ENCODE results near the gene SHE. TPM values are rescaled to one million over a fixed set of nuclear protein-coding genes. Genes with fewer than 3 reads are reported as not detected.
A peak's percentile ranks its signal among the peaks of the same experiment; 100 is the strongest.
"Not testable (repeated sequence)": the region's sequence is repeated elsewhere in the genome, so short reads cannot be mapped to it uniquely, and the experiment has no call there.

Gene SHE
- polyA plus RNA-seq, 1 donor: 9.9 TPM

GRCh38 chr1:154512760-154513159, 10.5 kb upstream of the SHE start:
- DNase-seq: no peak

- no peak for DNase-seq
These were observed 1.7 kb upstream of the SHE start for GRCh38 chr1:154503898-154504297.

GRCh38 chr1:154502744-154503115, 518 bp upstream of the SHE start:
- no peak for DNase-seq

- no peak for DNase-seq
These were observed 668 bp downstream of the SHE start for GRCh38 chr1:154501423-154502065.

GRCh38 chr1:154500533-154500932, 1.7 kb downstream of the SHE start:
- DNase-seq: no peak

- DNase-seq: no peak
These were observed 2.8 kb downstream of the SHE start for GRCh38 chr1:154499446-154499845.

GRCh38 chr1:154497026-154497806, 5.0 kb downstream of the SHE start:
- no peak for DNase-seq

GRCh38 chr1:154496383-154496782, 5.8 kb downstream of the SHE start:
- no peak for DNase-seq

GRCh38 chr1:154495496-154496273, 6.5 kb downstream of the SHE start:
- DNase-seq: no peak

- no peak for DNase-seq
These were observed 8.9 kb downstream of the SHE start for GRCh38 chr1:154493276-154493675.

- DNase-seq: no peak
These were observed 10.1 kb downstream of the SHE start for GRCh38 chr1:154492115-154492514.

GRCh38 chr1:154490317-154490716, 11.9 kb downstream of the SHE start:
- DNase-seq: no peak

GRCh38 chr1:154489695-154490274, 12.4 kb downstream of the SHE start:
- no peak for DNase-seq

GRCh38 chr1:154488922-154489321, 13.3 kb downstream of the SHE start:
- no peak for DNase-seq

- DNase-seq: not testable (repeated sequence)
These were observed 15.5 kb downstream of the SHE start for GRCh38 chr1:154486756-154487155.

GRCh38 chr1:154485910-154486496, 16.2 kb downstream of the SHE start:
- no peak for DNase-seq

GRCh38 chr1:154485106-154485505, 17.1 kb downstream of the SHE start:
- DNase-seq: no peak

GRCh38 chr1:154483941-154484803, 18.0 kb downstream of the SHE start:
- no peak for DNase-seq

GRCh38 chr1:154481053-154481452, 21.2 kb downstream of the SHE start:
- DNase-seq: no peak

- DNase-seq: peak; percentile 84
These were observed 22.3 kb downstream of the SHE start for GRCh38 chr1:154479764-154480421.

GRCh38 chr1:154478639-154479038, 23.6 kb downstream of the SHE start:
- DNase-seq: no peak
